Spleen (tissue), 13 donors: Measurements from ENCODE around the gene SLC6A2. TPM values are rescaled to one million over a fixed set of nuclear protein-coding genes. Genes with fewer than 3 reads are reported as not detected.
A peak's percentile ranks its signal among the peaks of the same experiment; 100 is the strongest.
"Not testable (repeated sequence)": the region's sequence is repeated elsewhere in the genome, so short reads cannot be mapped to it uniquely, and the experiment has no call there.

Experiments used
- DNase-seq: peaks from one replicate; pipeline ENCODE4 v3.0.0-alpha.2; 2020
- H3K27ac ChIP-seq, 8 donors: fragments of 200-600 bp; sonication (generic) in 7 of 8; 1 replicate in 4 of 8; 2 replicates in 4 of 8; pipeline versions ENCODE4 v1.5.0 to v1.8.0; 2016 to 2021; ENCODE audit warnings: inconsistent platforms in 4 of 8, mild to moderate bottlenecking in 4 of 8, moderate library complexity in 1 of 8
- H3K27me3 ChIP-seq, 7 donors: fragments of 200-600 bp; sonication (generic) in 6 of 7; replicated peaks in 1 of 7; 1 replicate in 4 of 7; 2 replicates in 3 of 7; pipeline versions ENCODE4 v1.5.0 to v1.8.0; 2016 to 2021; ENCODE audit warnings: inconsistent platforms in 3 of 7, mild to moderate bottlenecking in 1 of 7
- H3K36me3 ChIP-seq, 6 donors: fragments of 200-600 bp; sonication (generic) in 5 of 6; 1 replicate in 4 of 6; 2 replicates in 2 of 6; pipeline versions ENCODE4 v1.5.0 to v1.8.0; 2016 to 2021; ENCODE audit warnings: inconsistent platforms in 2 of 6
- H3K4me1 ChIP-seq, 6 donors: fragments of 200-600 bp; sonication (generic) in 5 of 6; 1 replicate in 3 of 6; 2 replicates in 3 of 6; pipeline versions ENCODE4 v1.5.0 to v1.8.0; 2016 to 2021; ENCODE audit warnings: inconsistent platforms in 3 of 6
- H3K4me3 ChIP-seq, 8 donors: fragments of 200-600 bp; sonication (generic) in 7 of 8; 1 replicate in 4 of 8; 2 replicates in 4 of 8; pipeline versions ENCODE4 v1.5.0 to v1.8.0; 2016 to 2021; ENCODE audit warnings: inconsistent platforms in 4 of 8, mild to moderate bottlenecking in 4 of 8, moderate library complexity in 2 of 8
- H3K9me3 ChIP-seq, 8 donors: fragments of 200-600 bp; sonication (generic) in 7 of 8; 1 replicate in 4 of 8; 2 replicates in 4 of 8; pipeline versions ENCODE4 v1.5.0 to v1.8.0; 2016 to 2021; ENCODE audit warnings: inconsistent platforms in 4 of 8
- CTCF ChIP-seq, 11 experiments: fragments of 200-600 bp in 7 of 11; fragments of 450-650 bp in 4 of 11; sonication (generic) in 4 of 11; IDR thresholded peaks in 8 of 11; conservative IDR thresholded peaks in 3 of 11; 1 replicate in 7 of 11; 2 replicates in 4 of 11; pipeline versions ENCODE4 v1.4.0 to v1.8.0; 2016 to 2021; ENCODE audit warnings: antibody characterized with exemption in 11 of 11, inconsistent platforms in 4 of 11, mild to moderate bottlenecking in 1 of 11
- POLR2A ChIP-seq, 3 donors: fragments of 450-650 bp; IDR thresholded peaks; one replicate each; pipeline ENCODE4 v1.5.1; 2017; ENCODE audit warnings: antibody characterized with exemption in 3 of 3, mild to moderate bottlenecking in 1 of 3
- POLR2AphosphoS5 ChIP-seq, 3 donors: sonication (generic); formaldehyde crosslinking; IDR thresholded peaks; one replicate each; pipeline ENCODE4 v1.5.1; 2017; ENCODE audit warnings: antibody characterized with exemption in 3 of 3
- WGBS, 5 donors: extraction: QIAGEN DNeasy Blood & Tissue Kit in 3 of 5; methylation state at CpG; one replicate each; pipeline versions ENCODE4 v1.1.5 to v1.1.7; 2013 to 2018; 5-methylcytosine and 5-hydroxymethylcytosine counted together
- intact Hi-C: fragments of 100-400 bp; cut with DNase I; formaldehyde crosslinking; loops from one replicate; pipeline ENCODE4 v1.15.0; 2023; ENCODE audit warnings: low total_unique reads
- long read RNA-seq, 2 donors: transcript quantifications; one replicate each; lab custom pipeline, GENCODE V29; 2026
- polyA plus RNA-seq, 3 donors: library from polyadenylated mRNA; stranded (reverse); fragments of 200-250 nt; gene quantifications; one replicate each; pipeline ENCODE4 v1.2.1, GENCODE V29; 2013
- total RNA-seq, 7 donors: library from RNA; depleted of rRNA in 3 of 7; stranded (reverse); fragments of >200 nt in 3 of 7; fragmentation: NEBNext Ultra II Directional in 4 of 7; extraction: Animal tissue kit (Norgen Biotek cat#: 25700) in 4 of 7; gene quantifications; one replicate each; pipeline versions ENCODE4 v1.1.0 to v1.2.1, GENCODE V29; 2016 to 2021
- donor health status: healthy with polysubstance abuse.
- donor health status: DM: no; HTN: no; CAD: no; lungs with moderate emphysema.
- donor health status: DM: no; HTN: no; CAD: no.
- donor health status: Bipolar disorder and iron deficiency.
- donor health status: healthy.
- donor health status: DM: no; HTN: no; CAD: no.
- donor health status: DM: yes; HTN: yes; CAD: no.

The SLC6A2 gene
- total RNA-seq (not detected), polyA plus RNA-seq (not detected)
- long read RNA-seq, donor 1 = 0 reads
- long read RNA-seq, donor 2 = 0 reads

DNA sequence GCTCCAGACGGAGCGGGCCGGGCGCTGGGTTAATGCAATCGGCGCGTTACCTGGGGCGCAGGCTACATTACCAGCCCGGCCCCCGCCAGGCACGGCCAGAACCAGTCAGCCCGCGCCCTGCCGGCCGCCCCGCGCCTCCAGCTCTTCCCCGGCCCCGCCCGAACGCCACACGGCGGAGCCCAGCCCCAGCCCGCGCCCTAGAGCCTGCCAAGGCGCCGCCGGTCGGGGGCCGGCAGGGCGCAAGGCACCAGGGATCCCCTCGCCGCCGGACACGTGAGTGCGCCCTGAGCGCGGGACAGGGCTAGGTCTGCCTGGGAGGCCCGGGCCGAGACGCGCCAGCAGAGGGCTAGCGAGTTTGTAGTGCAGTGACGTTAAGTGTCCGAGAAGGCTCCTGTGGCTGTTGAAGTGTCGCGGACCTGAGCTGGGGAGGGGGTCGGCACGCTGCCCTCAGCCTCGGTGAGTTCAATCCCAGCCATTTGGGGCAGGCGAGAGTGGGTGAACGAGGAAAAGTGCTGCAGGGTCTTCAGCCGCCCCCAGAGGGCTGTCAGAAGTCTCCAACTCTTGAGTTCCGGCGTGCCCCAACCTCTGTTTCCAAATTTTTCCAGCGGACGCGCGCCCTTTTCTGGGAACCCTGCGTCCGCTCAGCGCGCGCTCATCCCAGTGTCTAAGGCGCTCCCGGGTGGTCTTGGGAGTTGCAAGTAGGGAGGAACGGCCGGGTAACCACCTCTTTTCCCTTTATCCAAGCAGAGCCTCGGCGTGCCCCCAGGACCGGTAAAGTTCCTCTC is at the start of gene SLC6A2:
TSS of gene SLC6A2 (plus strand) at position 92 of the 785 bp plus-strand sequence. CDS start 707 bp downstream, outside the sequence.
- peaks cover 0 to 14% (median 6%) of the 10 kb centered on the region in 6 donors for H3K4me1 ChIP-seq
- TF ChIP-seq POLR2AphosphoS5 (IDR thresholded peaks at IDR 0.05) (no peak), CTCF (IDR thresholded peaks at IDR 0.05 in 8 of 11, conservative IDR thresholded peaks at IDR 0.05 in 3 of 11) (no peak), POLR2A (IDR thresholded peaks at IDR 0.05) (no peak)
- no peak within 1 kb of the TSS for H3K27ac ChIP-seq
- peaks cover 0 to 76% (median 35%) of the 10 kb centered on the region in 7 donors for H3K27me3 ChIP-seq
- no peaks in the 10 kb centered on the region for H3K36me3 ChIP-seq
- no peaks in the 10 kb centered on the region for H3K9me3 ChIP-seq
- intact Hi-C loops = no loop called here
- WGBS, 5 donors = 2 to 4% (median 3%) methylated on average over 28 to 71 of the region's 71 CpGs
- H3K4me3 ChIP-seq = peak within 1 kb of the TSS in 2 of 8 donors; percentile 15 to 22
- no peak for DNase-seq

GRCh38 chr16:55613613-55614335 is 42.0 kb upstream of the SLC6A2 start:
- intact Hi-C loops = no loop called here
- Histone ChIP-seq H3K9me3 (peaks cover 0 to 12% (median 0%) of the 10 kb centered on the region in 8 donors), H3K27ac (no peak overlapping the region), H3K4me1 (no peaks in the 10 kb centered on the region), H3K27me3 (peaks cover 0 to 17% (median 0%) of the 10 kb centered on the region in 7 donors), H3K36me3 (no peaks in the 10 kb centered on the region), H3K4me3 (no peak overlapping the region)
- WGBS, 5 donors = 56 to 73% (median 60%) methylated on average over 6 of the region's 6 CpGs
- no peak for DNase-seq
- TF ChIP-seq POLR2AphosphoS5 (IDR thresholded peaks at IDR 0.05) = no peak
- TF ChIP-seq CTCF (IDR thresholded peaks at IDR 0.05 in 8 of 11, conservative IDR thresholded peaks at IDR 0.05 in 3 of 11) = no peak
- TF ChIP-seq POLR2A (IDR thresholded peaks at IDR 0.05) = no peak

- no peak for DNase-seq
- Histone ChIP-seq H3K9me3 (peaks cover 0 to 5% (median 0%) of the 10 kb centered on the region in 8 donors), H3K4me3 (no peak overlapping the region), H3K27me3 (peaks cover 0 to 17% (median 0%) of the 10 kb centered on the region in 7 donors), H3K36me3 (no peaks in the 10 kb centered on the region), H3K4me1 (no peaks in the 10 kb centered on the region), H3K27ac (no peak overlapping the region)
- no peak for TF ChIP-seq CTCF (IDR thresholded peaks at IDR 0.05 in 8 of 11, conservative IDR thresholded peaks at IDR 0.05 in 3 of 11)
- no peak for TF ChIP-seq POLR2AphosphoS5 (IDR thresholded peaks at IDR 0.05)
- TF ChIP-seq POLR2A (IDR thresholded peaks at IDR 0.05) = no peak
- WGBS, 5 donors = 42 to 60% (median 44%) methylated on average over 3 of the region's 3 CpGs
- intact Hi-C loops = no loop called here
Observed at GRCh38 chr16:55615071-55615470, 40.7 kb upstream of the SLC6A2 start.

DNA sequence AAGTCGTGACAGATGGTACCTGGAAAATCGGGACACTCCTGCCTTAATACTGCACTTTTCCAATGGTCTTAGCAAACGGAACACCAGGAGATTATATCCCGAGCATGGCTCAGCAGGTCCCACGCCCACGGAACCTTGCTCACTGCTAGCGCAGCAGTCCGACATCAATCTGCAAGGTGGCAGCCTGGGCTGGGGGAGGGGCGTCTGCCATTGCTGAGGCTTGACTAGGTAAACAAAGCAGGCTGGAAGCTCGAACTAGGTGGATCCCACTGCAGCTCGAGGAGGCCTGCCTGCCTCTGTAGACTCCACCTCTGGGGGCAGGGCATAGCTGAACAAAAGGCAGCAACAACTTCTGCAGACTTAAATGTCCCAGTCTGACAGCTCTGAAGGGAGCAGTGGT is 40.1 kb upstream of the SLC6A2 start:
- H3K4me3 ChIP-seq, intact Hi-C loops, H3K9me3 ChIP-seq, H3K4me1 ChIP-seq, DNase-seq, H3K36me3 ChIP-seq, H3K27ac ChIP-seq: not testable (repeated sequence)
- peaks cover 0 to 17% (median 0%) of the 10 kb centered on the region in 7 donors for H3K27me3 ChIP-seq
- 75 to 91% (median 83%) methylated on average over 7 to 11 of the region's 11 CpGs for WGBS, 5 donors
